Right ventricle myocardium superior (tissue), 1 donor: ENCODE measurements around the gene POLN. TPM values are rescaled to one million over a fixed set of nuclear protein-coding genes. Genes with fewer than 3 reads are reported as not detected.
"Not testable (repeated sequence)": the region's sequence is repeated elsewhere in the genome, so short reads cannot be mapped to it uniquely, and the experiment has no call there.

Experiments used
- ATAC-seq: fragments of 200-7000 bp; cut with Tn5 transposase; one replicate; pipeline ENCODE4 v1.9.1; 2020; ENCODE audit warnings: mild to moderate bottlenecking; ENCODE audit not compliant: poor library complexity
- DNase-seq: peaks from one replicate; pipeline ENCODE4 v3.0.0-alpha.2; 2020
- intact Hi-C: fragments of 100-400 bp; cut with DNase I; formaldehyde crosslinking; loops from one replicate; pipeline ENCODE4 v1.11.2; 2022
- total RNA-seq: library from RNA; stranded (reverse); fragmentation: NEBNext Ultra II Directional; extraction: Animal tissue kit (Norgen Biotek cat#: 25700); gene quantifications from one replicate; pipeline ENCODE4 v1.2.1, GENCODE V29; 2021
- donor health status: DM: no; HTN: yes; CAD: no; lungs with severe emphysema.

Gene POLN
- total RNA-seq, 1 donor from 2014 or later = 2.3 TPM

DNA sequence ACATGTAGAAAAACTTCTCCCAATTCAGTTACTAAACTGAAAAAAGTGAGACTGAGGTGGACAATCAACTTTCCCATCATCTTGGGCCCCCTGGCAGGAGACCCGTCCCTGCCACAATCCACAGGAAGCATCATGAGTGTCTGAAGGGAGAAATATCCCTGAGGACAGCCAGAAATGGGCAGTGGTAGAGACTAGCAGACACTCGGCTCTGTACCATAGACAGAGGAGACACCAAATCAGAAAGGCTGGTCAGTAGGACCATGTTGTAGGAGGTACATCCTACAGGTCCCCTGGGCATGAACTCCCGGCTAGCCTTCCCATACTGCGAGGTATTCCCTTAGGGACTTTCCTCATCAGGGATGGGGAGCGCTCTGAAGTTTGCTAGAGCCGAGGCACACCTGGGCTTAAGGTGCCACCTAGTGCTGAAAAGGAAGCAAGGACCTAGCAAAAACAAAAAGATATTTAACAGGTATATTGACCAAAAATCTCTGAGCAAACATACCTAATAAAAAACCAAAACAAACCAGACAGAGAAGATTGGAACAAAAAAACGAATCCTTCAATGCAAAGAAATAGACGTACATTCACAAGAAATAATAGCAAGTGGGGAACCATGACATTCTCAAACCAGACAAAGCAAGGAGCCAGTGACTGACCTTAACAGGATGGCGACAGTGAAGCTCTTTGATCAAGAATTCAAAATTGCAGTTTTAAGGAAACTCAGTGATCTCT lies 55.6 kb downstream of the POLN start:
- intact Hi-C loops = no loop called here
- ATAC-seq (no peak), DNase-seq (no peak)

DNA sequence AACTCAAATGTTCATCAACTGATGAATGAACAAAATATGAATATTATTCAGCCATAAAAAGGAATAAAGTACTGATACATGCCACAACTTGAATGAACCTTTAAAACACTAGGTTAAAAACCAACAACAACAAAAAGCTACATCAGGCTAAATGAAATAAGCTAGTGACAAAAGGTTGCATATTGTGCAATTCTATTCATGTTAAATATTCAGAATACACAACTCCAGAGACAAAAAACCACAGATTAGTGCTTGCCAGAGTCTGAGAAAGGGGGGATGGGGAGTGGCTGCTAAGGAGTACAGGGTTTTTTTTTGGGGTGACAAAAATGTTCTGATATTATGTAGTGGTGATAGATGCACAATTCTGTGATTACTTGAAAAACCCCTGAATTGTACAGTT lies 58.5 kb downstream of the POLN start:
- intact Hi-C loops = no loop called here
- ATAC-seq = no peak

DNA sequence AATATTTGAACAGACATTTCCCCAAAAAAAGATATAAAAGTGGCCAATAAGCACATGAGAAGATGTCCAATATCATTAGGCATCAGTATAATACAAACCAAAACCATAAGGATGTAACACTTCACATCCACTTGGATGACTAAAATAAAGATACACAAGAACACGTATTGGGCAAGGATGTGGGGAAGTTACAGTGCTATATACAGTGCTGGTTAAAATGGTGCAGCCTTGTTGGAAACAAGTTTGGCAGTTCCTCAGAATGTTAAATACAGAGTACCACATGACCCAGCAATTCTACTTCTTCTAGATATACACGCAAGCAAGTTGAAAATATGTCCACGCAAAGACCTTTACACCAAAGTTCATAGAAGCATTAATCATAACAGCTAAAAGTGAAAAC lies 58.9 kb downstream of the POLN start:
- DNase-seq = no peak
- intact Hi-C loops = no loop called here
- ATAC-seq = no peak

More for the DNA sequence above, 58.5 kb downstream of the POLN start:
- DNase-seq = no peak

DNA sequence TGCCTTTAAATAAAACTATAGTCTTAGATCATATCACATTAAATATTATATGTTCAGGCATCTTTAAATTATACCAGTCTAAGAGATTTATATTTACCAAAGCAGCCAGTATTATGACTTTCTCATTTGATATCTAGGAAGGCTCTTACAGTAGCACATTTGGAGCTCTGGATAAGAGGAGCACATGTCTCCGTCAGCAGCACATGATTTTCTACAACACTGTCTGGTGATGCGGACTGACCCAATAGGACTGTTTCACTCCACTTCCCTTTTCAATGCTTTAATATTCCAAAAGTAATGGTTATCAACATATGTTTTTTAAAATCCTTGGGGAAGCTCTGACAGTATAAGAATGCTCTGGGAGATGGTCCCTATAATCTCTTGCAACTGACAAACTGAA lies 61.5 kb downstream of the POLN start:
- no peak for DNase-seq
- no peak for ATAC-seq
- intact Hi-C loops = no loop called here

DNA sequence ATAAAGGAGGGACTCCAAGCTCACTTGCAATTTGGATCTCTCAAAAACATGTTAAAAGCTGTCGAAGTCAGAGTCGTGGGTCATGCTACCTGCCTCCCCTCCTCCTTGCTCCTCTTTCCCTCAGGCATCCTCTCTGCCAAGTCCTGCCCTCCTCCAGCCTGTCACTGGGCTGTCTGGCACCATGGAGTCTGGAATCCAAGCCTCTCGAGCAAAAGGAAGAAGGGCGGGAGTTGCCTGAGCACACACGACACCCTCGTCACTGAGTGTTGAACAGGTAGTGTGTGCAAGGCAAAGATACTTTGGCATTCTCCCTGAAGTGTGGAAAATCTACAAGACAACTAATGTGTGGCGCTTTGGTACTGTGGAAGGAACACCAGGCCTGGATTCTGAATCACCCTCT lies 62.2 kb downstream of the POLN start:
- ATAC-seq (no peak), DNase-seq (no peak)
- intact Hi-C loops = no loop called here

DNA sequence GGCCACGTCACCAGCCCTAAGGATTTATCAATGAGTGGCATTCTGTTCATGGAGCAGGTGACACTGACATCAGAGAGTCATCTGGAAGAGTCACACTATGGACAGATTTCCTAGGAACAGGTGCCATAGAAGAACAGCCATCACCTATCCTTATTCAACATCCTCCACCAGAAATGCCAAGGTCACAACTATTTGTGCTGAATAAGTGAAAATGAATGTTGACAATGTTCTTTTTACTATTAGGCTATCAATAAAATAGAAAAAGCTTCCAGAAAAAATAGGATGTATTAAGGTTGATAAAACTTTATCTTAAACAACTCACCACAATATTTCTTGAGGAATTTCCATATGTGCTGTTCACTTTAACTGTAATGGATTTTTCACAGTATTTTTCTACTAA lies 62.9 kb downstream of the POLN start:
- ATAC-seq = no peak
- intact Hi-C loops = no loop called here
- no peak for DNase-seq

DNA sequence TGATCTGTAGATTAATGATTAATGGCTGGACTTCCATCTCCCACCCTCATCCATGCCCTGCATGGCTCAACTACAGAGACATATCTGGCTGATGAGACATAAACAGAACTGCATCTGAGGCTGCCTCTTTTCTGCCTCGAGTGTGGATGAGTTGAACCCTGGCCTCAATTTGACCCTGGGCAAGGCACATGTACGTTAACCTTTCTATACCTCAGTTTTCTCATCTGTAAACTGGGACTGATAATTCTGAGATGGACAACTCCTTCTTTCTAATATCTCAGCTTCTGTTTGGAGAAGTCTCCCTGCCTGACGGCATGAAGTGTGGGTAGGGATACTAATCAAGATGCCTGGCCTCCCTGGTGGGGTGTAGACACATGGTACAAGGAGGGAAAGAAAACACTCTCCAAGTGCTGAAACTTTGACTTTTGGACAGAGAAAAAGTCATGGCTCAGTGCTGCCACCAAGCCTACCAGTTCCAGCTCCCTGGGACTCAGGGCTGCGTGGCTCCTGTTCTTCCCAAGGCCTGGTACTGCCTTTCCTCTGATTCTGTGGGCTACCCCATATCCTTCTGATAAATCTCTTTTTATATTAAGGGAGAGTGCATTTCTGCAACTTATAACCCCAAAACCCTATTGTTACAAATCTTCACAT lies 64.4 kb downstream of the POLN start:
- intact Hi-C loops = no loop called here
- DNase-seq = no peak
- ATAC-seq = no peak

DNA sequence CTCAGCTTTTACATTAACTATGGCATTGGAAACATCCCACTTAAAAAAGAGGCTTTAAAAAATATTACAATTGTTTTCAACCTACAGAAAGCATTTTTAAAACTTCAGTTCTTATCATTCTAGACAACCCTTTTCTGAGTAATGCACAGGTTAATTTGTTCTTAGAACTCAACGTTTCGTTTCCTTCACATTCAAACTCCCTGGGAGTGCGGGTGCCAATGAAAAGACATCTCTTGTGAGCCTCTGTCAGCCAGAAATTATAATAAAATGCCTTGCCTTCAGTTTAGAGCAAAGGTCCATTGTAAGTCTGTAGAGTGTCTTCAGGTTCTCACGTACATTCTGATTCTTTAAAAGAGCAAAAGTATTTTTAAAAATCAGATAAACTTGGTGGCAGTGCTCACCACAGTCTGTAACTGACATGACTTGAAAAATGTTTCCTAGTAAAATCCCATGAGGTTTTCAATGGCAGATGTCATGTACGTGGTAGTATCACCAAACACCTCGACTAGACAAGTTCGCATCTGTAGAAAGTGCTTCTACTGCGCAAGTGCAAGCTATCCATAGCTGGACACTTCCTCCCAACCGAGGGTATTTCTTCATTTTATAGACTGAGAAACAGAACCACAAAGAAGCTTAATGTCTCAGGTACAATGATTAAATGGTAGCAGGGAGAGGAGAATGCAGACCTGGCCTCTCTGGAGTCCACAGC lies 65.8 kb downstream of the POLN start:
- ATAC-seq (no peak), DNase-seq (no peak)
- intact Hi-C loops = no loop called here

DNA sequence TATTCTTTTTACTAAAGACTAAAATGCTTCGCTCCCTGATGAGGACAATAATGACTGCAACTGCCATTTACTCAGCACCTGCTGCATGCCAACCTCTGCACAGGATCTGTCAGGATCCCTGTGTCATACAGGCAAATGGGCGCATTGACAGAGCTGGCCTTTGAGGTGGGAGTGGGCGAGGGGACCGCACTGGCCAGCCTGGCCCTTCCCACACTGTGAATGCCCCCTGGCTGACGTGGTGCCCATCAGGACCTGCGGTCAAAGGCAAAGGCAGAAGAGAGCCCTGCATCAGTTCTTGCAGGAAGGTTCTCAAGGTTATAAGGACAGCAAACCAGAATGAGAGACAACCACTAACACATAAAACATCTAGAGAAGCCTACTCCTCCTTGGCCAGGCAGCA lies 67.9 kb downstream of the POLN start:
- intact Hi-C loops = no loop called here

DNA sequence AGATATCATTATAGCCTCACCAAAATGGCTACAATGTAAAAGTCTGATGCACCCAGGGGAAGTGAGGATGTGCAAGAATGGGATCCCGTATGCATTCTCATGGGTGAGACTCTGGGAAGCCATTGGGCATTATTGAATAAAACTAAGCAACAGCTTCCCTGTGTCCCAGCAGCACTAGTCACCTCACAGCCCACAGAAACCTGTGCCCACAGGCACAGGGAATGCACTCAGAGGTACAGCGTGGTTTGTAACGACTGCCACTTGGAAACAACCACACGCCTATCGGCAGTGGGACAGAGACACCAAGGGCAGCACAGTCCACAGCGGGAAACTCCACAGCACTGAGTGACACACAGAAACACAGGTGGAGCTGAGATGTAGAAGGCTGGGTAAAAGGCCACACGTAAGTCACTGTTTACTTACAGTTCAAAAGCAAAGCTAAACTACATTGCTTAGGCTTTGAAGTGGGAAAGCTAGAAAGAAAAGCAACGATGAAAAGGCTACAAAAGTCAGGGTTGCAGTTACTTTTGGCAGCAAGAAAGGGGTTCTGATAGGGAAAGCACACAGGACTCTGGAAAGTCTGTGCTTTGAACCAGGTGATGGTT lies 69.2 kb downstream of the POLN start:
- DNase-seq = no peak

More for the DNA sequence above, 67.9 kb downstream of the POLN start:
- DNase-seq (no peak), ATAC-seq (no peak)

DNA sequence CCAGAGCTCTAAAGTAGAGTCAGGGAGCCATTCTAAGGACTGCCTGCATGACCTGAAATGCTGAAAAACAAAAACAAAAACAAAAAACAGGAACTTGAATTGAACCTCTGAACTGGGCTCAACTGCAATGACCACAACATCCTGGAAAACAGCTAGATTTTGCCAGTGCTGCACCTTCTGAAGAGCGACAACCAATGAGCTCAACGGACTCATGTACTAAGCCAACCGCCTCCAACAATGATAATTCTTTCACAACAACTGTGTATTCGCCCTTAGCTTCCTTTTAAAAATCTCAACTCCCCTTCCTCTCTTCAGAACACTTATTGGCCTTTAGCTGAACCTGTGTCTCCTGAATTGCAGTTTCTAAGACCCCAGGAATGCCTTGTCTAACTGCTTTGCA lies 69.8 kb downstream of the POLN start:
- DNase-seq (no peak), ATAC-seq (no peak)
- intact Hi-C loops = no loop called here

More for the DNA sequence above, 69.2 kb downstream of the POLN start:
- intact Hi-C loops = no loop called here
- no peak for ATAC-seq

DNA sequence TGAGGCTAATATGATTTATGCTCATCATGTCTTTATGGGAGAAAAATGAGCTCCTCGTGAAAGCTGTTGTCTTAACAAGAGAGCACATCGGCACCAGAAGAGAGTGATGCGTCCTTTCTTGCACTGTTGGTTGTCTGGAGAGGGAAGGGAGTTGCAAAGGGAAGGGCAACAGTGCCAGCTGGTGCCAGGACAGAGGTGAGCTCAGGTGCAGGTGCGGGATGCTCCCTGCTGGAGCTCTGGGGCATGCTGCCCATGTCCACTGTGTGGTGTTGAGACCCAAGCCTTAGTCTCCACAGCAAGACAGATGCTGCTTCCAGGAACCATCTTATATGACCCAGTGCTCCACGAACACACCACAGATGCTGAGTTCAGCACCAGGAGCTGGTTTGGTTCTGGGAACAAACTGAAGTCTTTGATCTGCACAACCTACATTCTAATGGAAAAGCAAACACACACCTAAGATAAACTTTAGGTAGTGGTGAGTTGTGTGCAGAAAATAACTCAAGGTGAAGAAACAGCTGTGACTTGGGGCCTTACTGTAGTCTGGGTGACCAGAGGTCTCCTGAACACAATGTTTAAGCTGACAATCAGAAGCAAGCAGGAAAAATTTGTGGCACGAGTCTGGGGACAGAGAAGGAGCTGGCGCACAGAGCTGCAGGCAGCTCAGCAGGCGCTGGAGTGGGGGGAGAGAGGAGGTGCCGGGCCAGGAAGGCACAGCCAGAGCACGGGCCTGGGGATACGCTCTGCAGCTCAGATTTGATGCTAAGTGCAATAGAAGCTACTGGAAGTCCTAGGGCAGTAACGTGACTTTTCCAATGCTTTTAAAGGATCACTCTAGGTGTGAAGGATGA lies 73.2 kb downstream of the POLN start:
- ATAC-seq (no peak), DNase-seq (no peak)
- intact Hi-C loops = no loop called here

DNA sequence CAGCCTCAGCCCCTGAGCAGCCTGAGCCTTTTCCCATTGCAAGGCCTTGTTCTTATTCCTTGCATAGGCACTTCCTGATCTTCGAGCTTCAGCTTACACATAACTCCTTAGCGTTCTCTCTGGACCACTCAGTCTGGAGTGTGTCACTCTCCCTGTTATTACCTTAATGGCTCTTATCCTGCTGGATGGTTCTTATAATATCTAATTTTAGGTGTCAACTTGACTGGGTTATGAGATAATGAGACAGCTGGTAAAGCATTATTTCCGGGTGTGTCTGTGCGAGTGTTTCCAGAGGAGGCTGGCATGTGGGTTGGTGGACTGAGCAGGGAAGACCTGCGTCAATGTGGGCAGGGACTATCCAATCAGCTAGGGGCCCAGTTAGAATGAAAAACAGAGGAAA lies 75.7 kb downstream of the POLN start:
- no peak for DNase-seq
- intact Hi-C loops = no loop called here
- ATAC-seq = no peak

DNA sequence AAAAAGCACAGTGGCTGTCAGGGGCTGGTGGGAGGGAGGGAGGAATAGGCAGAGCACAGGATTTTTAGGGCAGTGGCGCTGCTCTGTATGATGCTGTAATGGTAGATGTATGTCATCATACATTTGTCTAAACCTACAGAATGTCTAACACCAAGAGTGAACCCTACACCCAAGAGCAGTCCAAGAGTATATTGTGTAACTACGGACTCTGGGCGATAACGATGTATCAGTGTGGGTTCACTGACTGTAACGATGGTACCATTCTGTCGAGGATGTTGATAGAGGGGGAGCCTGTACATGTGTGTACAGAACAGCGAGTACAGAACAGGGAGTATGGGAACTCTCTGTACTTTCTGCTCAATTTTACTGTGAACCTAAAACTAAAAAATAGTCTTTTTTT lies 76.5 kb downstream of the POLN start:
- ATAC-seq = no peak
- DNase-seq = no peak
- intact Hi-C loops = no loop called here

DNA sequence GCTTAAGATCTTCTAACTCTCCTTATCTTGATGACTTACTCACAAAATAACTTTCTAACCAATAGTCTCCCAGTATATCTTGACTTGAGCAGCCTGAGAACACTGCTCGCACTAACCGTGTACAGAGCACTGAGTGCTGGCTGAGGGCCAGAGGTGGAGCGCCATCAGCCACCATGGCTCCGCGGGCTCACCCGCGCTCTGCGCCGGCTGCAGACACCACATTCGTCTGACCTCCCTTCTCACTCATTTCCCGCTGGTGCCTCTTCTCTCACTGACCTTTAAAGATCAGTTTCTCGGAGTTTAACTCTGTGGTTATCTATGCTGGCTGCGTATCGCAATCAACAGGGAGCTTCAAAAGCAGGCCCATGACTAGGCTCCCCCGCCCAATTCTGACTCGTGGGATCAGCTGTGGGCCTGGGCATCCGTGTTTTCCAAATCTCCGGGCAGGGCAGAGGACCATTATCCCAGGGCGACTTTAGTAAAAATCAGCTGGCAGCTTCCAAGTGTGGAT lies 78.6 kb downstream of the POLN start:
- DNase-seq (no peak), ATAC-seq (no peak)
- intact Hi-C loops = no loop called here

DNA sequence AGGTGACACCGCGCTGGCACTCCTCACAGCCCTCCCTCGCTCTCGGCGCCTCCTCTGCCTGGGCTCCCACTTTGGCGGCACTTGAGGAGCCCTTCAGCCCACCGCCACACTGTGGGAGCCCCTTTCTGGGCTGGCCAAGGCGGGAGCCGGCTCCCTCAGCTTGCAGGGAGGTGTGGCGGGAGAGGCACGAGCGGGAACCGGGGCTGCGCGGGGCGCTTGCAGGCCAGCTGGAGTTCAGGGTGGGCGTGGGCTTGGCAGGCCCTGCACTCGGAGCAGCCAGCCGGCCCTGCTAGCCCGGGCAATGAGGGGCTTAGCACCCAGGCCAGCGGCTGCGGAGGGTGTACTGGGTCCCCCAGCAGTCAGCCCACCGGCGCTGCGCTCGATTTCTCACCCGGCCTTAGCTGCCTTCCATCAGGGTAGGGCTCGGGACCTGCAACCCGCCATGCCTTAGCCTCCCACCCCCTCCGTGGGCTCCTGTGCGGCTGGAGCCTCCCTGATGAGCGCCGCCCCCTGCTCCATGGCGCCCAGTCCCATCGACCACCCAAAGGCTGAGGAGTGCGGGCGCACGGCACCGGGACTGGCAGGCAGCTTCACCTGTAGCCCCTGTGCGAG lies 80.7 kb downstream of the POLN start:
- intact Hi-C loops, ATAC-seq, DNase-seq: not testable (repeated sequence)

DNA sequence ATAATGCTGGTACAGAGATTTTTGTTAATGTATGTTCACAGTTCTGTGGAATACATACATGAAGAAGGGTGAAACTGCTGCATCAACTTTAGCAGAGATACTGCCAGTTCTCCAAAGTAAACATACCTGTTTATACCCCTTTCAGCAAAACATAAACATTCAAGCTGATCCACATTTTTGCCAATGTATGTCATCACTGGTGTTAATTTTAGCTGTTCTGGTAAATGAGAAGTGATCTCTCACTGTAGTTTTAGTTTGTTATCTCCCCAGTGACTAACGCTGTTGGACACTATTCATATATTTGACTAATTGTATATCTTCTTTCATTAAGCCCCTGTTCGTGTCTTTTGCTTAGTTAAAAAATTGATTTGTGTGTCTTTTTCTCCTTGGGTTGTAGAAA lies 82.0 kb downstream of the POLN start:
- no peak for DNase-seq
- intact Hi-C loops = no loop called here
- no peak for ATAC-seq

DNA sequence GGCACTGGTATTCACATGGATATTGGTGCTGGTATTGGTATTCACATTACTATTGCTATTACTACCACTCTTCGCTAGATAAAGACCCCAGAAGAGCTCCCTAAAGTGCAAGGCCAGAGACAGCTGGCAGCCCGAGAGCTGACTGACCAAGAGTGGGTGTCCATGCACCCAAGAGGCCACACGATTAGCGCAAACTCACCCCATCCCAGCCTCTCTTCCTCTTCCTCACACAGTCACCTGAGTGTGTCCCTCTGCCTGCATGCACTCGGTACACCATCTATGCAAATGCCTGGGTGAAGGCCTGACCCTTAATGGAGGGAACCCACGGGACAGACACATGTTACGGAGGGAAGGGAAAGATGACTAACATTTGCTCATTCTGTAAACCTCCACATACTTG lies 86.7 kb downstream of the POLN start:
- intact Hi-C loops = no loop called here
- ATAC-seq (no peak), DNase-seq (no peak)
